ENCODE data around the gene BEND5. TPM values are rescaled to one million over a fixed set of nuclear protein-coding genes. Genes with fewer than 3 reads are reported as not detected.

Gene BEND5
- total RNA-seq (2021) (not detected in 2 replicates), Bru-seq, nascent RNA (not detected), BruChase-seq, experiment 1, labeled RNA remaining after a 2-hour chase (not detected), BruChase-seq, experiment 2, labeled RNA remaining after a 6-hour chase (not detected)
- long read RNA-seq = 0 reads

GRCh38 chr1:48776393-48777218 lies at the start of gene BEND5:
BEND5 (minus strand) TSS chr1:48776891; CDS start chr1:48776831, 60 bp downstream.
- no TSS peak for BruUV-seq (replicated peaks)
- no peak within 1 kb of the TSS for H3K27ac ChIP-seq
- no peaks in the 10 kb centered on the region for H3K4me1 ChIP-seq (replicated peaks; ENCODE audit: insufficient read depth)
- no peaks in the 10 kb centered on the region for H3F3A ChIP-seq (ENCODE audit: insufficient read depth, low read depth)
- no peak within 1 kb of the TSS for H2AFZ ChIP-seq
- H3K36me3 ChIP-seq (ENCODE audit: low read depth) = no peaks in the 10 kb centered on the region
- TF ChIP-seq CTCF (conservative IDR thresholded peaks at IDR 0.05) = no peak
- no peak for DNase-seq
- intact Hi-C loops (cut with micrococcal nuclease; ENCODE audit: unreplicated experiment) = no loop called here
- no peak within 1 kb of the TSS for H3K4me2 ChIP-seq
- H3K9me2 ChIP-seq (ENCODE audit: insufficient read depth) = no peaks in the 10 kb centered on the region
- no peak within 1 kb of the TSS for H3K4me3 ChIP-seq
- ChIA-PET CTCF (no interaction called here), POLR2A (ENCODE audit: unreplicated experiment) (no interaction called here)
- H3K79me2 ChIP-seq (ENCODE audit: low read depth) = no peaks in the 10 kb centered on the region
- no peaks in the 10 kb centered on the region for H3K9me3 ChIP-seq (ENCODE audit: insufficient read depth, low read depth)
- H3K27me3 ChIP-seq (ENCODE audit: insufficient read depth, low read depth) = 0 out of 2 replicates have a peak, but pooled peaks cover 5% of the 10 kb centered on the region
- H4K20me1 ChIP-seq (ENCODE audit: insufficient read depth) = no peaks in the 10 kb centered on the region

- DNase-seq = no peak
- Histone ChIP-seq H3F3A (ENCODE audit: insufficient read depth, low read depth) (no peaks in the 10 kb centered on the region), H3K36me3 (ENCODE audit: low read depth) (no peaks in the 10 kb centered on the region), H3K4me2 (no peak overlapping the region), H3K27me3 (ENCODE audit: insufficient read depth, low read depth) (peaks cover under 1% of the 10 kb centered on the region; the same call in 1 of the 2 replicates), H3K4me3 (no peak overlapping the region), H4K20me1 (ENCODE audit: insufficient read depth) (no peaks in the 10 kb centered on the region), H2AFZ (no peak overlapping the region), H3K79me2 (ENCODE audit: low read depth) (no peaks in the 10 kb centered on the region), H3K9me3 (ENCODE audit: insufficient read depth, low read depth) (no peaks in the 10 kb centered on the region), H3K4me1 (replicated peaks; ENCODE audit: insufficient read depth) (no peaks in the 10 kb centered on the region), H3K27ac (no peak overlapping the region), H3K9me2 (ENCODE audit: insufficient read depth) (no peaks in the 10 kb centered on the region)
- ChIA-PET POLR2A (ENCODE audit: unreplicated experiment) (no interaction called here), CTCF (no interaction called here)
- intact Hi-C loops (cut with micrococcal nuclease; ENCODE audit: unreplicated experiment) = no loop called here
- BruUV-seq (replicated peaks) = no TSS peak
- TF ChIP-seq EZH2 (IDR thresholded peaks at IDR 0.05; ENCODE audit: low read depth) (no peak), CTCF (conservative IDR thresholded peaks at IDR 0.05) (no peak)
Measured at GRCh38 chr1:48823168-48823567, 46.5 kb upstream of the BEND5 start.

- Histone ChIP-seq H3K36me3 (ENCODE audit: low read depth) (no peaks in the 10 kb centered on the region), H3K4me1 (replicated peaks; ENCODE audit: insufficient read depth) (no peaks in the 10 kb centered on the region), H3K27ac (no peak overlapping the region), H3K79me2 (ENCODE audit: low read depth) (no peaks in the 10 kb centered on the region), H3K4me3 (no peak overlapping the region), H4K20me1 (ENCODE audit: insufficient read depth) (no peaks in the 10 kb centered on the region), H3K4me2 (no peak overlapping the region), H3K9me3 (ENCODE audit: insufficient read depth, low read depth) (no peaks in the 10 kb centered on the region), H3K27me3 (ENCODE audit: insufficient read depth, low read depth) (no peaks in the 10 kb centered on the region), H3K9me2 (ENCODE audit: insufficient read depth) (no peaks in the 10 kb centered on the region), H2AFZ (no peak overlapping the region), H3F3A (ENCODE audit: insufficient read depth, low read depth) (no peaks in the 10 kb centered on the region)
- DNase-seq = no peak
- BruUV-seq (replicated peaks) = no TSS peak
- ChIA-PET CTCF (no interaction called here), POLR2A (ENCODE audit: unreplicated experiment) (no interaction called here)
- TF ChIP-seq CTCF (conservative IDR thresholded peaks at IDR 0.05) (no peak), EZH2 (IDR thresholded peaks at IDR 0.05; ENCODE audit: low read depth) (no peak)
- intact Hi-C loops (cut with micrococcal nuclease; ENCODE audit: unreplicated experiment) = no loop called here
Measured at GRCh38 chr1:48820491-48820890, 43.8 kb upstream of the BEND5 start.

Measured in PC-9 (cell line).